Measurements from ENCODE around the gene CERS3.

The CERS3 gene

DNA sequence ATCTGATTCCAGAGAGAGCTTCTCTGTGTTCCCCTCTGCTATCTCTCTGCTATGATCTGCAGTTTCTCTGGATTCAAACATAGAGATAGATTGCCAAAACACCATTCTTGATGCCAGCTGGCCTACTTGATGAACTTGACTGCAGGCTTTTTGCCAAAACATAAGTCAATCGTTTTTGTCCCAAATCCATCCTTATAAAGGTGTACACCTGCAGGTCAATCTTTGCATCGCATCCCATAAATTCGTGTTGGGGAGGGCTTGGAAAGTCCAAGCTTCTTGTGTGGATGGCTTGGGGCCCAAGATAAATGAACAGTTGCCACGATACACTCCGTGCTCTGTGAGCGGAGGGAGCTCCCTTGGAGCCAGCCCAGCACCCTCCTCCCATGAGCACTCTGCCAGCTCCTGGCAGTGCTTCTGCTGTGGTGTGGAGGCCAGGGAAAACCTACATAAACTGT is 2.7 kb downstream of the CERS3 start:
- DNase-seq = no peak

GRCh38 chr15:100525436-100525835 is 3.3 kb downstream of the CERS3 start:
- no peak for DNase-seq

DNA sequence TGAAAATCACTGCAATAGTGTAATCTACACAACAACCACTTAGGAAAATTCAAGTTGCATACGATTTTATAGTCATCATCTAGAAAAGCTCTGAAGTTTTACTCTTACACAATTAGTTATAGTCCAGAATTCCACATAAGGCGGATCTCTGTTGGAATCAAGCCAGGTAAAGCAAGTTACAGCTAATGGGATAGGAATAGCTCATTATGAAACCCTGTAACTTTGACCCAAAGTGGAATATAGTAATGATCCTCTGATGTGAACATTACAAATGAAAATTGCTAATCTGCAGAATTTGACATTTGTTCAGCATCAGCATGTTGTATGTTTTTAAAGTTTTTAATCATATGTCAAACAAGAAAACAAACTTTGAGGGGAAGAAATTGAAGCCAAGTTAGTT is 4.4 kb downstream of the CERS3 start:
- DNase-seq = no peak

GRCh38 chr15:100521907-100522306 is 6.8 kb downstream of the CERS3 start:
- no peak for DNase-seq

DNA sequence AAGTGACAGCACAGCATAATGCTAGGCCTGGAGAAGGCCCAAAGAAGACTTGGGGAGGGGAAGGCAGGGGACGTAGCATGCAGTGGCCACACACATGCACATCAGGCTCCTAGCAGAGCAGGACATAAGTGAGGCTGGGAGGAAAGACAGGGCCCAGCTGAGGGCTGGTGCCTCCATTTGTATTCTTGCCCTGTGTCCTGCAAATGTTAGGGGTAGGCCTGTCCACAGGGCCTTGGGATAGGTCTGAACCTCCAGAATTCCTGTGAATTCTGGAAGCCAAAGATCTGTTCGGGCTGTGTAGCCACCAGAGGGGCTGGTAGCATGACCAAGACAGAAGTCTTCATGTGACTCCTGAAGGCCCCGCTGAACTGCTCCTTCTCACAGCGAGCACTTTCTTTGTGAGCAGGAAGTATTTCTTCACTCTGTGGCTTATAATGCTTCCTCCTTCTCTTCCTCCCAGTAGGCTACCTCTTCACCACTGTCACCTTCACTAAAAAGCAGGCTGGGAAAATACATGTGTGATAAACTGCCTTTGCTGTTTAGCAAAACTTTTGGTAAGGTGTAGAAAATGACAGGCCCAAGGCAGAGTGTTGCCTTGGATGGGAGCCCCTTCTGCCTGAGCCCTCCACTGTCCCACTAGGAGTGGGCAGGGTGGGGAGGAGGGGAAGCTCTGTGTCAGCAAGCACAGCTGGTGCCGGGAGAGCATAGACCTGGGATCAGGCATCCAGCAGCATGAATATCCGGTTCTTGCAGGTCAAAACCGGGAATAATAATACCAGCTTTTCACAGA is 8.4 kb downstream of the CERS3 start:
- DNase-seq = no peak

- no peak for DNase-seq
Observed at GRCh38 chr15:100517846-100518245, 10.9 kb downstream of the CERS3 start.

- DNase-seq = no peak
Observed at GRCh38 chr15:100516643-100517512, 11.9 kb downstream of the CERS3 start.

DNA sequence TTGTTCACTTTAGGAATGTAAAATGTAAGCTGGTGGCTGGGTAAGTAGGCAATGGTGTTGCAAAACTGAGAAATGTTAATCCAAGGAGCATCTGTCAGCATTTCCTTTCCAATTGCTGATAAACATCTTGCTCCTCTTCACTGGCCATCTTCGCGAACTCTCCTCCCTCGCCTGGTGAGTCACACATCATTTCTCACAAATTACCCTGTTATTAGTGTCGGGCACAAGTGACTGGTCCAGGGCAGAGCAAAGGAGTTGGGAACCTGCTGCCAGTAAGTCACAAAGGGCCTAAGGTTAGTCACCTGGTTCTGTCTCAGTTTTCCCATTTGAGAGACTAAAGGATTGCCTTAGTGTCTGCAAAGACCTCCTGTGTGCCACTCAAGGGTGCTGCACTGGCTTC is 13.0 kb downstream of the CERS3 start:
- no peak for DNase-seq

DNA sequence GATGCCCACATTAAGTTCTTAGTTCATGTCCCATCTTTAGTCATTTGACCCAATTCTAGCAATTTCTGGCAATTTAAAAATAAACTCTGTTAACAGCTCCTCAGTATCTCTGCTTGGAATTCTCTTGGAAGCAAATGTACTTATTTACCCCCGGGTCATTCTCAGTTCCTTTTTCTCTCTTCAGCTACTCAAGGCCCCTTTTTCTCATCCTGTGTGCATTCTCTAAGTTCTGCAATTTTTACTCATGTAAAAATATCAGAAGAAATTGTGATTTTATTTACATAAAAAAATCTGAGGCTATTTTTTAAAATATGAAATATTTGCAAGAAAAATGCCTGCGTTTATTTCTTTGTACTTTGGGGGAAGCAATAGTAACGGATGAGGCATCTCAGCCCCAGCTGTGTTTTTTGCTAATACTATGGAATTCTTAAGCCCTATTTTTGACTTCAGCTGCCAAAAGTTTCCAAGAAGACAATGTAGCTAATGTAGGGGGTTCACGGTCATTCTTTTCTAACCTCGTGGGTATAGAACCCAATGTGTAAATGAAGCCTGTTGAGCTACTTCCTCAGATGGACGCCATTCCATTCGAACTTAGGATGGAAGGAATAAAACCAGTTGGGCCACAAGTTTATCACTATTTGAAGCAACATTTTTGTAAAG is 20.0 kb downstream of the CERS3 start:
- no peak for DNase-seq

- no peak for DNase-seq
Observed at GRCh38 chr15:100502651-100503050, 26.1 kb downstream of the CERS3 start.

DNA sequence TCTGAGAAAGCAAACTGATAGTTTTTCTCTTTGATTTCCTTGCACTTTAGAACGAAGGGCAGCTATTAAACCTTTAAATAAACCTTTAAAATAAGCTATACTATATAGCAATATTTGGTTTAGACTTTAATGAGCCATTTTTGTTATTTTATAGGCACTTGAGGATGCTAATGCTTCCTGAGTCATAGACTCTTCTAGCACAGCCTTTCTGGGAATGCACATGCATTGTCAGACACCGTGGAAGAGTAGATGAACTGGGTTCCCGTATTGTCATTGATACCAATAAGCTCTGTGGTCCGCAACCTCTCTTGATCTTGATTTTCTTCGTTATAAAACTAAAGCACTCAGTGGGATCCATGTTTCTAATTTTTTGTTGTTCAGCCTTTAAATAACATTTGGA is 27.6 kb downstream of the CERS3 start:
- no peak for DNase-seq

- no peak for DNase-seq
Observed at GRCh38 chr15:100500226-100500990, 28.3 kb downstream of the CERS3 start.

- DNase-seq = no peak
Observed at GRCh38 chr15:100495861-100496260, 32.9 kb downstream of the CERS3 start.

DNA sequence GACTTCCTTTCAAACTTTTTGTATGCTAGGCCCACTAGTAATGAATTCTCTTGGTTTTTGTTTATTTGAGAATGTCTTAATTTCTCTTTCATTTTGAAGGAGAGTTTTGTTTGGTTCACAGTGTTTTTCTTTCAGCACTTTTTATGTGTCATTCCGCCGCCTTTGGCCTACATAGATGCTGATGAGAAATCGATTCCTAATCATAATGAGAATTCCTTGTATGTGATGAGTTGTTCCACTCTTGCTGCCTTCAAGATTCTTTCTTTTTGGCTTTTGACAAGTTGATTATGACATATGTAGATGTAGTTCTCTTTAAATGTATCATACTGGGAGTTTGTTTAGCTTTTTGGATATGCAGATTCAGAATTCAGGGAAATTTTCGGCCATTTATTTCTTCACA is 35.5 kb downstream of the CERS3 start:
- DNase-seq = no peak

- no peak for DNase-seq
Observed at GRCh38 chr15:100484443-100484842, 44.3 kb downstream of the CERS3 start.

DNA sequence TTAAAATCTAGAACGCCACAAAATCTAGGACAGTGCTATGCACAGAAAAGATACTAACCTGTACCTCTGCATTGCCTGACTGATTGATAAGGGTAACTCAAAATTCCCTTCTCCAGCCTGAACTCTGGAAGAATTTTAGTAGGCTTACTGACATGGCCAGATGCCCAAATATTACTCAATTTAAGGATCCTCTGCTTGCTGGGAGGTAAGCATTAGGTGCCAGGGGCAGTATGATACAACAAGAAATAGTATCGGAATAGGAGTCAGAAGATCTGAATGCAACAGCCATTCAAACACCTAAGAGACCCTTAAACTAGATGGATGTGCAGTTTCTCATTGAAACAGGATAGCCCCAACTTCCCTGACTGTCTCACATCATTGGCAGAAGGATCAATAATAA is 45.4 kb downstream of the CERS3 start:
- DNase-seq = no peak

DNA sequence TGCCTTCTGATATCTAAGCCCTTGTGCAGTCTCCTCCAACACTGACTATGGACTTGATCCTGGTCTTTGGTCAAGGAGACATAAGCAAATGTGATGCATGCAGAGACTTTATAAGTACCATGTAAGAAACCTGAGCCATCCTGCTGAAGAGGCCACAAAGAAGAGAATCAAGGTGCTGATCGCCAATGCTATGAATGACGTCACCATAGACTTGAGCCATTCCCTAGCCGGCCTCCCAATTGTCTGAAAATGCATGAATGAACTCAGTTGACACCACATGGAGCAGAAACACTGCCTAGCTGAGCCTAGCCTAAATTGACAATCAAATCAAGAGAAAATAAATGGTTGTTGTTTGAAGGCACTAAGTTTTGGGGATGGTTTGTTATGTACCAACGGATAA is 51.9 kb downstream of the CERS3 start:
- DNase-seq = no peak

- no peak for DNase-seq
Observed at GRCh38 chr15:100472736-100473135, 56.0 kb downstream of the CERS3 start.

DNA sequence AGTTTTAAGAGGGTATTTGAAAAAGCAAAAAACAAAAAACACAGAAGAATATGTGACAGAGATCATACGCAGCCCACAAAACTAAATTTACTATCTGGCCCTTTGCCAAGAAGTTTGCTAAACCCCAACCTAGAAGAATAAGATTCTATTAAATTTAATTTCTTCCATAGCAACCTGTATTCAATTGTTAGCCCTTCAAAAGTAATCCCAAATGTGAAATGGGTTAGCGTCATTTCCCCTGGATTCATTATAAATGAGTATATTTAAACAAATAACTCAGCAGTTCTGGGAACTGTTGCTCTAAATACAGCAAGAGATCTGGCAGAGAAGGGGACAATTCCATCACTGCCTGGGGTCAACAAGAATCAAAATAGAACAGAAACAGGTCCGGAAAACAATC is 56.8 kb downstream of the CERS3 start:
- no peak for DNase-seq

- DNase-seq = no peak
Observed at GRCh38 chr15:100468285-100468684, 60.5 kb downstream of the CERS3 start.

- no peak for DNase-seq
Observed at GRCh38 chr15:100466073-100466472, 62.7 kb downstream of the CERS3 start.

DNA sequence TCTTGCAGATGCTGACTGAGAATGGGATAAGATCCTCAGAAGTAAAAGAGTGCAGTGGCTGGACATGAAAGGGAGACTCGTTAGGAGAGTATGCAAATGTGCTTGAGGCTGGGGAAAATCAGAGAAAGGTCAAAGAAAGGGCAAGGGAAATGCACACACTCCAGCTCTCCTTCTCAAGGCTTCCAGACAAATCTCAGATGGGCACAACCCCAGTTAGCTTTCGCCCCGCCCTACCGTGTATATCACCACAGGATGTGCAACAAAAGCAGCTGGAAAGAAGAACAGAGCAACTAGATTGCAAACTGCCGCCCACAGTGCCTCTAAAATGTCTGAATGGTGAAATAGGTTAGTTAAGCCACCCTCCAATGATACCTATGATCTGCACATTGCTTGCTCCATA is 63.9 kb downstream of the CERS3 start:
- no peak for DNase-seq

GRCh38 chr15:100464256-100464655 is 64.5 kb downstream of the CERS3 start:
- no peak for DNase-seq

All from DMS79 treated with DMSO at 0.1 percent for 48 hours (cell line).